ENCODE results near the gene TCHHL1.

The TCHHL1 gene

GRCh38 chr1:152067929-152068328 is 20.9 kb downstream of the TCHHL1 start:
- Histone ChIP-seq H3K27ac (ENCODE audit: low read depth, low read length, poor library complexity, severe bottlenecking) (no peak overlapping the region), H3K4me1 (ENCODE audit: insufficient read depth, low read length, severe bottlenecking) (no peaks in the 10 kb centered on the region), H3F3A (ENCODE audit: insufficient read depth, low read length) (no peaks in the 10 kb centered on the region), H3K36me3 (ENCODE audit: insufficient read depth, low read length) (no peaks in the 10 kb centered on the region), H2AFZ (ENCODE audit: low read length) (no peak overlapping the region), H3K9ac (ENCODE audit: low read length) (no peak overlapping the region), H4K20me1 (ENCODE audit: insufficient read depth, low read length) (no peaks in the 10 kb centered on the region), H3K27me3 (ENCODE audit: insufficient read depth, low read length) (peaks cover 4% of the 10 kb centered on the region; the same call in 1 of the 2 replicates), H3K4me2 (ENCODE audit: low read length) (no peak overlapping the region), H3K4me3 (ENCODE audit: low read depth, low read length, poor library complexity, severe bottlenecking) (no peak overlapping the region), H3K79me2 (ENCODE audit: insufficient read depth, low read length) (no peaks in the 10 kb centered on the region), H3K9me3 (ENCODE audit: low read length) (no peaks in the 10 kb centered on the region), H3K9me2 (ENCODE audit: low read depth, low read length) (no peaks in the 10 kb centered on the region)
- no peak for TF ChIP-seq EZH2 (IDR thresholded peaks at IDR 0.05; ENCODE audit: borderline replicate concordance, low read length)
- TF ChIP-seq CTCF (IDR thresholded peaks at IDR 0.05; ENCODE audit: low read length) = no peak

GRCh38 chr1:152067150-152067549 is 21.7 kb downstream of the TCHHL1 start:
- no peak overlapping the region for H3K27ac ChIP-seq (ENCODE audit: low read depth, low read length, poor library complexity, severe bottlenecking)
- H3K4me1 ChIP-seq (ENCODE audit: insufficient read depth, low read length, severe bottlenecking) = no peaks in the 10 kb centered on the region
- no peak overlapping the region for H3K9ac ChIP-seq (ENCODE audit: low read length)
- no peaks in the 10 kb centered on the region for H3K36me3 ChIP-seq (ENCODE audit: insufficient read depth, low read length)
- no peak overlapping the region for H3K4me2 ChIP-seq (ENCODE audit: low read length)
- TF ChIP-seq CTCF (IDR thresholded peaks at IDR 0.05; ENCODE audit: low read length) (no peak), EZH2 (IDR thresholded peaks at IDR 0.05; ENCODE audit: borderline replicate concordance, low read length) (no peak)
- no peak overlapping the region for H2AFZ ChIP-seq (ENCODE audit: low read length)
- H3K4me3 ChIP-seq (ENCODE audit: low read depth, low read length, poor library complexity, severe bottlenecking) = no peak overlapping the region
- no peaks in the 10 kb centered on the region for H3K79me2 ChIP-seq (ENCODE audit: insufficient read depth, low read length)
- no peaks in the 10 kb centered on the region for H3F3A ChIP-seq (ENCODE audit: insufficient read depth, low read length)
- H3K9me2 ChIP-seq (ENCODE audit: low read depth, low read length) = no peaks in the 10 kb centered on the region
- no peaks in the 10 kb centered on the region for H4K20me1 ChIP-seq (ENCODE audit: insufficient read depth, low read length)
- H3K27me3 ChIP-seq (ENCODE audit: insufficient read depth, low read length) = peaks cover 1% of the 10 kb centered on the region; the same call in 1 of the 2 replicates
- no peaks in the 10 kb centered on the region for H3K9me3 ChIP-seq (ENCODE audit: low read length)

GRCh38 chr1:152061952-152062351 is 26.9 kb downstream of the TCHHL1 start:
- no peak overlapping the region for H2AFZ ChIP-seq (ENCODE audit: low read length)
- H3K4me1 ChIP-seq (ENCODE audit: insufficient read depth, low read length, severe bottlenecking) = no peaks in the 10 kb centered on the region
- H3K4me3 ChIP-seq (ENCODE audit: low read depth, low read length, poor library complexity, severe bottlenecking) = no peak overlapping the region
- no peaks in the 10 kb centered on the region for H3F3A ChIP-seq (ENCODE audit: insufficient read depth, low read length)
- H3K36me3 ChIP-seq (ENCODE audit: insufficient read depth, low read length) = no peaks in the 10 kb centered on the region
- H3K9ac ChIP-seq (ENCODE audit: low read length) = no peak overlapping the region
- no peak for TF ChIP-seq CTCF (IDR thresholded peaks at IDR 0.05; ENCODE audit: low read length)
- no peak overlapping the region for H3K27ac ChIP-seq (ENCODE audit: low read depth, low read length, poor library complexity, severe bottlenecking)
- H3K9me2 ChIP-seq (ENCODE audit: low read depth, low read length) = no peaks in the 10 kb centered on the region
- no peaks in the 10 kb centered on the region for H3K79me2 ChIP-seq (ENCODE audit: insufficient read depth, low read length)
- no peaks in the 10 kb centered on the region for H4K20me1 ChIP-seq (ENCODE audit: insufficient read depth, low read length)
- no peaks in the 10 kb centered on the region for H3K9me3 ChIP-seq (ENCODE audit: low read length)
- 0 out of 2 replicates have a peak, but pooled peaks cover 3% of the 10 kb centered on the region for H3K27me3 ChIP-seq (ENCODE audit: insufficient read depth, low read length)
- no peak overlapping the region for H3K4me2 ChIP-seq (ENCODE audit: low read length)

Data from OCI-LY1 (cell line).